ENCODE data around the gene INSYN2B. TPM values are rescaled to one million over a fixed set of nuclear protein-coding genes. Genes with fewer than 3 reads are reported as not detected.

Gene INSYN2B
- total and polyA plus RNA-seq, 2 of the 4 experiments (the other 2 are of a cell fraction) = 9.1 to 33.5 TPM

- no TSS peak for BruUV-seq (replicated peaks)
- no peak overlapping the region for H3K14ac ChIP-seq (replicated peaks; ENCODE audit: low read depth, low read length)
- no peak overlapping the region for H4K5ac ChIP-seq (ENCODE audit: low read depth, low read length)
- no peak overlapping the region for H3K4ac ChIP-seq (ENCODE audit: low read depth, low read length)
- no peaks in the 10 kb centered on the region; the same call in 1 of the 2 replicates for H3K36me3 ChIP-seq (ENCODE audit: control insufficient read depth, insufficient read depth, low read length)
- no peak overlapping the region for H3K4me2 ChIP-seq (ENCODE audit: low read depth, low read length)
- H2AK9ac ChIP-seq (replicated peaks; ENCODE audit: low read depth, low read length, poor library complexity) = no peak overlapping the region
- no peak overlapping the region for H3K27ac ChIP-seq (ENCODE audit: insufficient read depth, low read length)
- H3K4me3 ChIP-seq (ENCODE audit: insufficient read depth, low read depth, low read length) = no peak overlapping the region
- no peak overlapping the region for H3K56ac ChIP-seq (ENCODE audit: extremely low read depth, insufficient read depth, low read length)
- H2AK5ac ChIP-seq (ENCODE audit: low read depth, low read length) = no peak overlapping the region
- no peak overlapping the region for H2BK15ac ChIP-seq (ENCODE audit: low read depth, low read length)
- no peaks in the 10 kb centered on the region for H4K20me1 ChIP-seq (ENCODE audit: insufficient read depth, low read length)
- no peak overlapping the region for H4K91ac ChIP-seq (ENCODE audit: insufficient read depth, low read depth, low read length)
- no peak overlapping the region for H2BK5ac ChIP-seq (ENCODE audit: low read depth, low read length, poor library complexity, severe bottlenecking)
- no peaks in the 10 kb centered on the region for H3K27me3 ChIP-seq (ENCODE audit: control insufficient read depth, insufficient read depth, low read length)
- H3K23ac ChIP-seq (ENCODE audit: low read depth, low read length) = no peak overlapping the region
- no peak for DNase-seq
- H3K18ac ChIP-seq (ENCODE audit: low read depth, low read length) = no peak overlapping the region
- H3K9me1 ChIP-seq (ENCODE audit: insufficient read depth, low read length) = peaks cover 2% of the 10 kb centered on the region; the same call in 1 of the 2 replicates
- ChIA-PET CTCF (interaction anchor here (1.4 kb wide), 1 partner anchor 10 kb away, joined by 5 read pairs; no protein-coding TSS in a partner anchor), POLR2A (ENCODE audit: unreplicated experiment) (no interaction called here)
- H2AFZ ChIP-seq (replicated peaks; ENCODE audit: low read length, poor library complexity) = no peak overlapping the region
- TF ChIP-seq MXI1 (IDR thresholded peaks at IDR 0.05; ENCODE audit: borderline replicate concordance, low read depth, low read length) = no peak
- no peak for TF ChIP-seq SMC3 (IDR thresholded peaks at IDR 0.05; ENCODE audit: low read depth, low read length)
- no peak for TF ChIP-seq MAFK (IDR thresholded peaks at IDR 0.05; ENCODE audit: low read depth, low read length)
- dilution Hi-C loops (cut with HindIII; ENCODE audit: low sequenced_read_pairs, unreplicated experiment) (no loop called here), intact Hi-C loops (cut with micrococcal nuclease) (no loop called here), in situ Hi-C loops (cut with MboI; ENCODE audit: low sequenced_read_pairs) (no loop called here)
- H3K4me1 ChIP-seq (ENCODE audit: control insufficient read depth, insufficient read depth, low read length) = peaks cover 4% of the 10 kb centered on the region
- H3K9me3 ChIP-seq (ENCODE audit: control insufficient read depth, insufficient read depth, low read length) = no peaks in the 10 kb centered on the region
- no peak overlapping the region for H2BK20ac ChIP-seq (ENCODE audit: low read depth, low read length)
- ATAC-seq (ENCODE audit: low read depth) = no peak
- H3K9ac ChIP-seq (ENCODE audit: low read depth, low read length) = no peak overlapping the region
- peaks cover 10 to 12% of the 10 kb centered on the region in 2 experiments for H3K79me1 ChIP-seq (ENCODE audit: low read depth in 1 of 2, low read length in 2 of 2)
- H2BK120ac ChIP-seq (ENCODE audit: low read depth, low read length) = no peak overlapping the region
- no CpG with 5 or more reads among the region's 4 CpGs for WGBS, 2 experiments (ENCODE audit: extremely low coverage in 2 of 2, insufficient read length in 1 of 2)
- no peak overlapping the region for H4K8ac ChIP-seq (ENCODE audit: low read depth in 2 of 2, low read length in 2 of 2)
These were observed 82.8 kb downstream of the INSYN2B start for GRCh38 chr5:169897481-169897880.
